ENCODE data around the gene LRRC4.

Gene LRRC4

DNA sequence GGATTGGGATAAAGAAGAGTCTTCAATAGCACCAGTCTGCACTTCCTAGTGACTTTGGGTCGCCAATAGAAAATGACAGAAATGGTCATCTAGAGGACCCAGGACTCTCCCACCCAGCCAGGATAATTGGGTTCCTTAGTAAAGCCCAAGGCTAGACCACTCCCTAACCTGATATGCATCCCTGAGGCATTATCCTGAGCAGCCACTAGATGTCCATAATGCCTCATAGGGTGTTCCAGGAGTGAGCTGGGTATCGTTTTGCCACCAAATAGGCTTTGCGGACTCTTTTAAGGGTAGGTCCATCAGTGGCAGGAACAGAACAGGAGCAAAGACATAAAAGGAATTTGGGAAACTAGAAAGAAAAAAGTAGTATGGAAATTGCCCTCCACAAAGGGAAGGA lies 4.5 kb upstream of the LRRC4 start:
- Histone ChIP-seq H3K27me3 (ENCODE audit: insufficient read depth, low read depth, severe bottlenecking) (peaks cover 16% of the 10 kb centered on the region), H3K27ac (no peak overlapping the region), H3K36me3 (no peaks in the 10 kb centered on the region), H3K4me3 (ENCODE audit: low read depth, low read length) (no peak overlapping the region), H3K9me3 (ENCODE audit: severe bottlenecking) (no peaks in the 10 kb centered on the region)
- TF ChIP-seq, protein P1, sequence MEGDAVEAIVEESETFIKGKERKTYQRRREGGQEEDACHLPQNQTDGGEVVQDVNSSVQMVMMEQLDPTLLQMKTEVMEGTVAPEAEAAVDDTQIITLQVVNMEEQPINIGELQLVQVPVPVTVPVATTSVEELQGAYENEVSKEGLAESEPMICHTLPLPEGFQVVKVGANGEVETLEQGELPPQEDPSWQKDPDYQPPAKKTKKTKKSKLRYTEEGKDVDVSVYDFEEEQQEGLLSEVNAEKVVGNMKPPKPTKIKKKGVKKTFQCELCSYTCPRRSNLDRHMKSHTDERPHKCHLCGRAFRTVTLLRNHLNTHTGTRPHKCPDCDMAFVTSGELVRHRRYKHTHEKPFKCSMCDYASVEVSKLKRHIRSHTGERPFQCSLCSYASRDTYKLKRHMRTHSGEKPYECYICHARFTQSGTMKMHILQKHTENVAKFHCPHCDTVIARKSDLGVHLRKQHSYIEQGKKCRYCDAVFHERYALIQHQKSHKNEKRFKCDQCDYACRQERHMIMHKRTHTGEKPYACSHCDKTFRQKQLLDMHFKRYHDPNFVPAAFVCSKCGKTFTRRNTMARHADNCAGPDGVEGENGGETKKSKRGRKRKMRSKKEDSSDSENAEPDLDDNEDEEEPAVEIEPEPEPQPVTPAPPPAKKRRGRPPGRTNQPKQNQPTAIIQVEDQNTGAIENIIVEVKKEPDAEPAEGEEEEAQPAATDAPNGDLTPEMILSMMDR (IDR thresholded peaks at IDR 0.05; ENCODE audit: low read depth, low read length), result peak; percentile 74
- DNase-seq, result peak; percentile 40

DNA sequence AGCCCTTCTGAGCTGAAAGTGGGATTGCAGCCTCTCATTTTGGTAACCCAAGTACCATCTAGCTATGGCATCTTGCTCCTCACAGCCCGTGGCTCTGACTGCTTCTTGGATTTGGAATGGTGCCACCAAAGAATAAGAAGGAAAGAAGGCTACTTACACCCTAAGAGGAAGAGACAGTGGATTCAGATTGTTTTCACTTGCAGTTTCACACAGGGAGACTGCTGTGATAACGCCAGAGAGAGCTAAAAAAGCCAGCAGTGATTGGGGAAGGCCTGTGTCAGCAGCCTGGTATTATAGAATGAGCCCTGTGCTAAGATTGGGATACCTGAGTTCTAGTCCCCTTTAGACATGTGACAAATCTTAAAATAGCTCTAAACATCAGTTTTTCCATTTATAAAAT lies 3.6 kb upstream of the LRRC4 start:
- Histone ChIP-seq H3K27me3 (ENCODE audit: insufficient read depth, low read depth, severe bottlenecking) (peaks cover 20% of the 10 kb centered on the region), H3K27ac (no peak overlapping the region), H3K4me3 (ENCODE audit: low read depth, low read length) (no peak overlapping the region), H3K36me3 (no peaks in the 10 kb centered on the region), H3K9me3 (ENCODE audit: severe bottlenecking) (no peaks in the 10 kb centered on the region)
- TF ChIP-seq, protein P1 (IDR thresholded peaks at IDR 0.05; ENCODE audit: low read depth, low read length), result no peak
- no peak for DNase-seq

DNA sequence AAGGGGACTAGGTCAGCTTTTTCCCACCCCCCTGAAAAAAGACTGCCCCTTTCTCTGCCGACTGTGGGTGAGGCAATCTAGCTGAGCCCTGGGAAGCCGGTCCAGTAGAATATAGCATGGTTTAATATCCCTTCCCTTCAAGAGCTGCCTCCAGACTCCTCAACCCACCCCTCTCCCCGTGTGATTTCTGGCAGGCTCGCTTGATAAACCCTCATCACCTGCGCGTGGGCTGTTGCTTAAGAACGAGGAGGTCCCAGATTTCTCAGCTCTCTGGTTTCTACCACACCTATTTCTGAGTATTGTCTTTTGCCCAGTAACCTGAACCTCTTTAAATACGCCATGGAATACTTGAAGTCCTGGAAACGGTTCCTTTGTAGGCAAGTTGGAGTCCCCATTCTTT lies 2.0 kb upstream of the LRRC4 start:
- no peak for DNase-seq
- no peak overlapping the region for H3K4me3 ChIP-seq (ENCODE audit: low read depth, low read length)
- no peaks in the 10 kb centered on the region for H3K9me3 ChIP-seq (ENCODE audit: severe bottlenecking)
- H3K27me3 ChIP-seq (ENCODE audit: insufficient read depth, low read depth, severe bottlenecking), result peaks cover 20% of the 10 kb centered on the region
- TF ChIP-seq, protein P1 (IDR thresholded peaks at IDR 0.05; ENCODE audit: low read depth, low read length), result no peak
- H3K36me3 ChIP-seq, result peaks cover 8% of the 10 kb centered on the region
- H3K27ac ChIP-seq, result no peak overlapping the region

DNA sequence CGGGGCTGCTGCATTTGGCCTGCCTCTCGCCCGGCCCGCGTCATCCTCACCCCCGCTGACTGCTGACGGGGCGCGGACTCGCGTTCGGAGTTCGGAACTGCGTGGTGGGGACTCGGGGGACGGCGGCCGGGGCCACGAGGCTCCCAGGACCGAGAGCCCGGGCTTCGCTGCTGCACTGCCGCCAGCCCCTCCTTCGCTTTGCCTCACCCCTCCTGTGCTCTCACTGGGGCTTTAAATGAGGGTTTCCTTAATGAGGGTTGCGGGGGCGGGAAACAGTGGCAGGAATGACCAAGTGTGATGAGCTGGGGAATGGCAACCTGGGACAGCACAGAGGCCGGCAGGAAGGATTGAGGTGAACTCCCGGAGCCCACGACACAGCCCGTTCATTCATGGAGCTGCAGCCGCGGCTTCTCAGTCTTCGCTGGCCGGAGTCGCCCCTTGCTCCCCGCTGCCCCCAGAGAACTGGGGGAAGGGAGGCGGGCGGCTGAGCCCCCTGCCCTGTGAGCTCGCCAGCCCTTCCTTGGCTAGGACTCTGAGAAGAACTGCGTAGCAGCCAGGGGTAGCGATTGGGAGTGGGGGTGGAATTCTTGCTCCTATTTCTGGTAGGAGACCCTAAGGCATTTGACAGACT lies 1.5 kb upstream of the LRRC4 start:
- peaks cover 20% of the 10 kb centered on the region for H3K27me3 ChIP-seq (ENCODE audit: insufficient read depth, low read depth, severe bottlenecking)
- no peaks in the 10 kb centered on the region for H3K9me3 ChIP-seq (ENCODE audit: severe bottlenecking)
- H3K27ac ChIP-seq, result no peak overlapping the region
- TF ChIP-seq, protein P1 (IDR thresholded peaks at IDR 0.05; ENCODE audit: low read depth, low read length), result no peak
- no peak for DNase-seq
- H3K36me3 ChIP-seq, result peaks cover 8% of the 10 kb centered on the region
- peak overlapping the region; percentile 43 for H3K4me3 ChIP-seq (ENCODE audit: low read depth, low read length)

DNA sequence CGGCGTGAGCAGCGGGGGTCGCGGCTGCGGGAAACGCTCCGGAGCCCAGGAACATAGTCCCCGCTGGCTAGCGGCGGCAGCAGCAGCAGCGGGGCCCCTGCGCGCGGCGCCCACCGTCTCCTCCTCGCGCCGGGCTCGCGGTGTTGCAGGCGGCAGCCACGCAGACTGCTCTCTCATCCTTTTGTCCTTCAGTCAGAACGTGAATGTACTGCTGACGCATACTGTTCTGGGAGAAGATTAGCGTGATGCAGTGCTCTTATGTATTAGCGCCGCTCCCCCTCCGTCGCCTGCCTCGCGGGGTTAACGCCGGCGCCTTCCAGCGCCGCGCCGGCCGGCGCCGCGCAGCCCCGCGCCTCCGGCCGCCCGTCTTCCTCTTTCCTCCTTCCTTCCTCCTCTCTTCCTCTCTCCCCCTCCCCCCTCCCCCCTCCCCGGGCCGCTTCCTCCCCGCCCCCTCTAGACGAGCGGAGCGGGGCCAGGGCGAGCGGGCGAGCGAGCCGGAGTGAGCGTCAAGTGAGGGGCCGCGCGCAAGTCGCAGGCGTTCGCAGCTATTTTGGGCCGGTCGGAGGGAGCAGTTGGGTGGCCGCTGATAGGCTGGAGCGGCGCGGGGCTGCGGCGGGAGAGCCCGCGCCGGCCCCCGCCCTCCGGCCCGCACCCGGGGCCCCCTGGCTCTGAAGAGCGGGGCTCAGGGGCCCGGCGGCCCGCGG lies 816 bp upstream of the LRRC4 start:
- TF ChIP-seq, protein P1 (IDR thresholded peaks at IDR 0.05; ENCODE audit: low read depth, low read length), result peak; percentile 29; the same call in 1 of the 2 replicates
- Histone ChIP-seq H3K4me3 (ENCODE audit: low read depth, low read length) (peak overlapping the region; percentile 43), H3K9me3 (ENCODE audit: severe bottlenecking) (no peaks in the 10 kb centered on the region), H3K27ac (0 out of 2 replicates have a peak overlapping the region, but pooled peaks have one; percentile 24), H3K36me3 (peaks cover 8% of the 10 kb centered on the region), H3K27me3 (ENCODE audit: insufficient read depth, low read depth, severe bottlenecking) (peaks cover 20% of the 10 kb centered on the region)
- DNase-seq, result peak; percentile 71
